Immature natural killer cell (primary cell): ENCODE results near the gene NQO1. TPM values are rescaled to one million over a fixed set of nuclear protein-coding genes. Genes with fewer than 3 reads are reported as not detected.

Experiments used
- DNase-seq, 3 donors: peaks; one replicate each; pipeline ENCODE4 v3.0.0; 2022; ENCODE audit warnings: mixed read lengths in 1 of 3
- H3K27ac Mint-ChIP-seq, 6 donors: one replicate each; pipeline ENCODE4 v1.8.0; 2020; ENCODE audit warnings: mixed read lengths in 6 of 6, mild to moderate bottlenecking in 5 of 6, inconsistent platforms in 4 of 6, moderate library complexity in 3 of 6
- H3K27me3 Mint-ChIP-seq, 3 donors: one replicate each; pipeline ENCODE4 v1.8.0; 2020 to 2021; ENCODE audit warnings: low read depth in 3 of 3, mild to moderate bottlenecking in 3 of 3, mixed read lengths in 3 of 3, moderate library complexity in 3 of 3, inconsistent platforms in 1 of 3
- H3K36me3 Mint-ChIP-seq, 3 donors: one replicate each; pipeline ENCODE4 v1.8.0; 2020; ENCODE audit warnings: mixed read lengths in 3 of 3, inconsistent platforms in 2 of 3, mild to moderate bottlenecking in 2 of 3
- H3K4me1 Mint-ChIP-seq, 2 donors: one replicate each; pipeline ENCODE4 v1.8.0; 2020; ENCODE audit warnings: inconsistent platforms in 2 of 2, mild to moderate bottlenecking in 2 of 2, mixed read lengths in 2 of 2, moderate library complexity in 1 of 2
- H3K4me3 Mint-ChIP-seq, 5 donors: one replicate each; pipeline ENCODE4 v1.8.0; 2020; ENCODE audit warnings: mild to moderate bottlenecking in 5 of 5, mixed read lengths in 5 of 5, inconsistent platforms in 3 of 5, moderate library complexity in 3 of 5
- H3K9me3 Mint-ChIP-seq, 6 donors: one replicate each; pipeline ENCODE4 v1.8.0; 2020; ENCODE audit warnings: mild to moderate bottlenecking in 6 of 6, mixed read lengths in 6 of 6, inconsistent platforms in 4 of 6, moderate library complexity in 3 of 6
- polyA plus RNA-seq, 3 donors: library from polyadenylated mRNA; unstranded; fragments of 300-500 nt; fragmentation: Illumina TruSeq; gene quantifications; one replicate each; pipeline ENCODE4 v1.2.3, GENCODE V29; 2021

The NQO1 gene
- polyA plus RNA-seq, 3 donors from 2014 or later: 12.8 to 14.6 (median 13.3) TPM

DNA sequence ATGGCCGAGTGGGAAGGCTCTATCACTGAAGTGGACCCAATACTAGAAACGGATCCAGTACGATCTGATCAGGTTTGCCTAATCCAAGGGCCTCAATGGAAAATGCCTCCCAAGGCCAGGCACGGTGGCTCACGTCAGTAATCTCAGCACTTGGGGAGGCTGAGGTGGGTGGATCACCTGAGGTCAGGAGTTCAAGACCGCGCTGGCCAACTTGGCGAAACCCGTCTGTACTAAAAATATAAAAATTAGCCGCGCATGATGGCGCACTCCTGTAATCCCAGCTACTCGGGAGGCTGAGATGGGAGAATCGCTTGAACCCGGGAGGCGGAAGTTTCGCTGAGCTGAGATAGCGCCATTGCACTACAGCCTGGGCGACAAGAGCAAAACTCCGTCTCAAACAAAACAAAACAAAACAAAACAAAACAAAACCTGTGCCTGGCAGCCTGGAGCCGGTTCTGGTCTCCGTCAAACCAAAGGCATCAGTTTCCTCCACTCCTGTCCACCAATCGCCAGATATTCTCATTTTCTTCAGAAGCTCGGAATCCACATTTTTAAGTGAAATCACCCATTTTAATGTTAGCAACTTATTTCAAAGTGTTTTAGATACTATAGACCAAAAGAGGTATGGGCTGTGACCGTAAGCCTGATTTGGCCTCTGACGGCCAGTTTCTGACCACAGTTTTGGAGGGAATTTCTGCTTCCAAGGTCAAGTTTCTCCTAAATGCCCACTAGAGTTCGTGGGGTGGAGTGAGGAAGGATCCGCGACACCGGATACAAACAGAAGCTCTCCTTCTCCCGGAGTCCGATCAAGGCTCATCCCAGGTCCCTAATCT is 664 bp downstream of the NQO1 start:
- DNase-seq: no peak
- Mint-ChIP-seq H3K4me3 (peak overlapping the region; percentile 92 to 97 (median 94)), H3K27ac (peak overlapping the region; percentile 89 to 94 (median 93)), H3K36me3 (peaks cover 0 to 4% (median 0%) of the 10 kb centered on the region in 3 donors), H3K9me3 (no peaks in the 10 kb centered on the region), H3K4me1 (peaks cover 28 to 33% of the 10 kb centered on the region in 2 donors), H3K27me3 (peaks cover 4 to 10% (median 10%) of the 10 kb centered on the region in 3 donors)

DNA sequence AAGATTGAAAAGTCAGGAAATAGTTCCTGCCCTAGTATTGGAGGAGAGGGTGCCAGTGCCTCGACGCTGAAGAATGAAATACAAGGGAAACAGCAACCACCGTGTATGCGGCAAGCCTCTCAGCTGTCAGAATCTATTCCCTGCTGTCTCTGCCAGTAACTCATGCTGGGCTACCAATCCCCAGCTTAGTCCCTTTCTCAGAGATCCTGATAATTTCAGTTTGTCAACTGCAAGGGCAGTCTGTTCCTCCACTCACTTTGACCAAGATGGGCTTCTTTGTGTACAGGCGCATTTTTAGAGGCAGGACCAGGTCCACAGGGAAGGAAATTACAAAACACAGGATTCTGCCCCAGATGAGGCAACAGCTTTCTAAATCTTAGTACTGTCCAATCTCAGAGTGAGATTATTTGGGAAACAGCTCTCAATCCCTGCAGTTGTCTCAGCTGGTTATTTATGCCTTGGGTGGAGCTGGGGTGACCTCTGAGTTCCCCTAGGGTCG is 1.3 kb downstream of the NQO1 start:
- H3K36me3 Mint-ChIP-seq: peaks cover 0 to 4% (median 0%) of the 10 kb centered on the region in 3 donors
- peak overlapping the region; percentile 24 to 89 (median 66) for H3K27ac Mint-ChIP-seq
- H3K4me1 Mint-ChIP-seq: peaks cover 28 to 33% of the 10 kb centered on the region in 2 donors
- no peak for DNase-seq
- H3K27me3 Mint-ChIP-seq: peaks cover 4 to 10% (median 10%) of the 10 kb centered on the region in 3 donors
- H3K4me3 Mint-ChIP-seq: peak overlapping the region; percentile 33 to 96 (median 50)
- no peaks in the 10 kb centered on the region for H3K9me3 Mint-ChIP-seq

DNA sequence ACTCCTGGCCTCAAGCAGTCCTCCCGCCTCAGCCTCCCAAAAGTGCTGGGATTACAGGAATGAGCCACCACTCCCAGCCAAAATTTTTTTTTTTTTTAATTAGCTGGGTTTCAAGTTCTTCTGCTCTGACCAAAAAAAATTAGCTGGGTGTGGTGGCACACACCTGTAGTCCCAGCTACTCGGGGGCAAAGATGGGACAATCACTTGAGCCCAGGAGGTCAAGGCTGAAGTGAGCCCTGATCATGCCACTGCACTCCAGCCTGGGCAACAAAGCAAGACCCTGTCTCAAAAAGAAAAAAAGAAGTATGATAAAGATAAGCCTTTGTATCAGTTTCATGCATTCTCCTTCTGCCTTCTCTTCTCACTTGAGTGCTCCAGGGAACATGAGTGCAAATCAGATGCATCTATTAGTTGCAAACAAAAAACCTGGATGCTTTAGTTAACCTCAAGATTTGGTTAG is 1.9 kb downstream of the NQO1 start:
- peaks cover 4 to 10% (median 10%) of the 10 kb centered on the region in 3 donors for H3K27me3 Mint-ChIP-seq
- H3K4me1 Mint-ChIP-seq: peaks cover 28 to 33% of the 10 kb centered on the region in 2 donors
- peak overlapping the region in 2 of 6 donors; percentile 60 to 72 for H3K27ac Mint-ChIP-seq
- H3K36me3 Mint-ChIP-seq: no peaks in the 10 kb centered on the region
- DNase-seq: no peak
- H3K9me3 Mint-ChIP-seq: no peaks in the 10 kb centered on the region
- peak overlapping the region in 2 of 5 donors; percentile 59 to 96 for H3K4me3 Mint-ChIP-seq

DNA sequence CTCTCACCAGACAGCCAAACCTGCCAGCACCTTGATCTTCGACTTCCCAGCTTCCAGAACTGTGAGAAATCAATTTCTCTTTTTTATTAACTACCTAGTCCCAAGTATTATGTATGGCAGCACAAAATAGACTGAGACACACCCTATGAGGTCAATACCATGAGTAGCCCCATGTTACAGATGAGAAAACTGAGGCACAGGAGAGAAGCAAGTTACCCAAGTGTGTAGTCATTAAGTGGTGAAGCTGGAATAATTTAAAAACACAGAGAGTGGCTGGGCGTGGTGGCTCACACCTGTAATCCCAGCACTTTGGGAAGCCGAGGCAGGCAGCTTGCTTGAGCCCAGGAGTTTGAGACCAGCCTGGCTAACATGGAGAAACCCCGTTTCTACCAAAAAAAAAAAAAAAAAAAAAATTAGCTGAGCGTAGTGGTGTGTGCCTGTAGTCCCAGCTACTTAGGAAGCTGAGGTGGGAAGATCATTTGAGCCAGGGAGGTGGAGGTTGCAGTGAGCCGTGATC is 4.9 kb downstream of the NQO1 start:
- H3K27ac Mint-ChIP-seq: peak overlapping the region in 1 of 6 donors; percentile 33
- no peak overlapping the region for H3K4me3 Mint-ChIP-seq
- no peak for DNase-seq
- peaks cover 0 to 7% (median 6%) of the 10 kb centered on the region in 3 donors for H3K36me3 Mint-ChIP-seq
- H3K9me3 Mint-ChIP-seq: no peaks in the 10 kb centered on the region
- H3K27me3 Mint-ChIP-seq: peaks cover 3 to 4% (median 4%) of the 10 kb centered on the region in 3 donors
- H3K4me1 Mint-ChIP-seq: peaks cover 16 to 18% of the 10 kb centered on the region in 2 donors

DNA sequence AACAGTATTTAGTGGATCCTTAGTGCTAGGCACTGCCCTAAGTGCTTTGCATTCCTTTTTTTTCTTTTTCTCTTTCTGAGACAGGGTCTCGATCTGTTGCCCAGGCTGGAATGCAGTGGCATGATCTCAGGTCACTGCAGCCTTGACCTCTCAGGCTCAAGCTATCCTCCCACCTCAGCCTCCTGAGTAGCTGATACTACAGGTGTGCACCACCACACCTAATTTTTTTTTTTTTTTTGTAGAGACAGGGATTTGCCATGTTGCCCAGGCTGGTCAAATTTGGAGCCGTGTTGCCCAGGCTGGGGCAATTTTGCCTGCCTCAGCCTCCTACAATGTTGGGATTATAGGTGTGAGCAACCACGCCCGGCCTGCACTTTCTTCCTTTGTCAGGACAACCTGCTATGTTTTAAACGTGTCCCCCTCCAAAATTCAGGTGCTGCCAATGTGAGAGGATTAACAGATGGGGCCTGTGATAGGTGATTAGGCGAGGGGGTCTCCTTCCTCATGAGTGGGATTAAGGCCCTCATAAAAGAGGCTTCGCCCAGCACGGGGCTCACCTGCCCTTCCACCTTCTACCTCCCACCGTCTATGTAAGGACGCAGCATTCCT is 5.4 kb downstream of the NQO1 start:
- H3K4me1 Mint-ChIP-seq: peaks cover 11 to 12% of the 10 kb centered on the region in 2 donors
- H3K27ac Mint-ChIP-seq: peak overlapping the region in 1 of 6 donors; percentile 33
- DNase-seq: no peak
- H3K9me3 Mint-ChIP-seq: no peaks in the 10 kb centered on the region
- peaks cover 0 to 7% (median 6%) of the 10 kb centered on the region in 3 donors for H3K36me3 Mint-ChIP-seq
- H3K27me3 Mint-ChIP-seq: no peaks in the 10 kb centered on the region
- no peak overlapping the region for H3K4me3 Mint-ChIP-seq

DNA sequence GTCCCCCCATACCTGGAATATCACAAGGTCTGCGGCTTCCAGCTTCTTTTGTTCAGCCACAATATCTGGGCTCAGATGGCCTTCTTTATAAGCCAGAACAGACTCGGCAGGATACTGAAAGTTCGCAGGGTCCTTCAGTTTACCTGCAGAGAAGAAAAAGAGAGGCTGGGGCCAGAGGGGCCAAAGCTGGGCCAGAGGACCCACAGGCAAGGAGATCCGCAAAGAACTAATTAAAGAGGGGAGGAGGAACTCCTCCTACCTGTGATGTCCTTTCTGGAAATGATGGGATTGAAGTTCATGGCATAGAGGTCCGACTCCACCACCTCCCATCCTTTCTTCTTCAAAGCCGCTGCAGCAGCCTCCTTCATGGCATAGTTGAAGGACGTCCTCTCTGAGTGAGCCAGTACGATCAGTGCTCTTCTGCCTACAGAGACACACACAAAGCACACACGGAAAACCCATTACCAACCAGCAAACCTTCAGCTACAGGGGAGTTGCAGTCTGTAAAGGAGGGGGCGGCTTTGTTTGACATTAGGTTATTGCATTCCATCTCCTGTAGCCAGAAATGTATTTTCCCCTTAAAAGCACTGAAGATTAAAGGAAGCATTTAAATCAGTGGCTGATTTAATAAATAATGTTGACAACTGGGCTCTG is 8.1 kb downstream of the NQO1 start:
- no peaks in the 10 kb centered on the region for H3K4me1 Mint-ChIP-seq
- H3K36me3 Mint-ChIP-seq: peaks cover 0 to 7% (median 6%) of the 10 kb centered on the region in 3 donors
- no peak for DNase-seq
- H3K4me3 Mint-ChIP-seq: no peak overlapping the region
- no peaks in the 10 kb centered on the region for H3K27me3 Mint-ChIP-seq
- H3K9me3 Mint-ChIP-seq: no peaks in the 10 kb centered on the region
- H3K27ac Mint-ChIP-seq: peak overlapping the region in 1 of 6 donors; percentile 39

DNA sequence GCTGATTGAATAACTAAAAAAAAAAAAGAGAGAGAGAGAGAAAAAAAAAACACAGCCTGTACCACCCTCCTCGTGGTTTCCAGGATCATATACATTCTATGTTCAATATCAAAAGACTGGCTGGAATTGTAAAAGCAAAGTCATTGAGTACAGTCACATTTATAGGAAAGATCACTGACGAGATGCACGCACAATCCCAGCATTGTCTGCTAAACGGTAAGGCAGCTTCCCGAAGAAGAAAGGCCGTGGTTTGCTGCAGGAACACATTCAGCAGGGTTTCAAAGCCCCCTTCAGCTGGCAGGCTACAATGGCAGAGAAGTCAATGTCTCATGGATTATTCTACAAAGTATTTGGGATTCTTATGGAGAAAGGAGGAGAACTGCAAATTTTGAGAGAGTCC is 9.3 kb downstream of the NQO1 start:
- DNase-seq: no peak
- no peak overlapping the region for H3K4me3 Mint-ChIP-seq
- no peaks in the 10 kb centered on the region for H3K27me3 Mint-ChIP-seq
- peaks cover 0 to 9% (median 7%) of the 10 kb centered on the region in 3 donors for H3K36me3 Mint-ChIP-seq
- H3K27ac Mint-ChIP-seq: no peak overlapping the region
- H3K9me3 Mint-ChIP-seq: no peaks in the 10 kb centered on the region
- H3K4me1 Mint-ChIP-seq: no peaks in the 10 kb centered on the region

DNA sequence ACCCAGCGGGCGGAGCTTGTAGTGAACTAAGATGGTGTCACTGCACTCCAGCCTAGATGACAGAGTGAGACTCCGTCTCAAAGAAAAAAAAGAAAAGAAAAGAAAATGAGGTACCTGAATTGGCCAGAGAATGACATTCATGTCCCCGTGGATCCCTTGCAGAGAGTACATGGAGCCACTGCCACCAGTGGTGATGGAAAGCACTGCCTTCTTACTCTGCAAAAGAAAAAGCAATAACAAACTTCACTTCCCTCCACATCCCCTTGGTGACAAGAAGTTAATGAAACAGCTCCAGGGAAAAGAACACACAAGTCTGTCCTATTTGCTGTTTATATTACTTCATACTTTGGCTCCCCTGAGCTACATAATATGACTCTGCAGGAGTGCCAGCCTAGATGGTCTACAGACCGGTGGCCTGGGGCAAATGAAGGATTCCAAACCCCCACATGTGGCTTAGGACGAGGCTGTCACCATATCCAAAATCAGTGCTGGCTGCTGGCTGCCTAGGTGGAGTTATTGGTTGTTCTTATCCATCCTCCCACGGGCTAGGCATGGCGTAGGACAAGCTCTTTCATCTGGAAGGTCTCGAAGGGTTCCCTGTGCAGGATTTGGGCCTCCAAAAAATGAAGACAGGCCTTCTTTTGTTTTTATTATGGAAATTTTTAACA is 13.3 kb downstream of the NQO1 start:
- Mint-ChIP-seq H3K36me3 (peaks cover 0 to 10% (median 6%) of the 10 kb centered on the region in 3 donors), H3K27me3 (peaks cover 0 to 3% (median 0%) of the 10 kb centered on the region in 3 donors), H3K27ac (no peak overlapping the region), H3K9me3 (no peaks in the 10 kb centered on the region), H3K4me1 (peaks cover 3 to 7% of the 10 kb centered on the region in 2 donors), H3K4me3 (no peak overlapping the region)
- no peak for DNase-seq

DNA sequence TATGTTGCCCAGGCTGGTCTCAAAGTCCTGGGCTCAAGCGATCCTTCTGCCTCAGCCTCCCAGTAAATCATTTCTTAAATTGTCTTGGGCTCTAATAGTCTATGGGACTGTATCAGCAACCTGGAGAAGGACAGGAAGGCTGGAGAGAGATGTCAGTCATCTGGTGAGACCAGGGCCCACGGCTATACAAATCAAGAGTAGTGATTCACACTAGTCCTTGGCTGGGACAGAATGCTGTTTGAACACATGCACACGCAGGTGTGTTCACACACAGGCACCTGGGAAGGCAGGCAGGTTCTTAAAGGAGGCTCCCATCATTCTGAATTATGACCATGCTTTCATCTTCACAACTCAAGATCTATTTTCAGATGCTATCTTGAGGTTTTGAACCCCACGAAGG is 14.1 kb downstream of the NQO1 start:
- Mint-ChIP-seq H3K9me3 (no peaks in the 10 kb centered on the region), H3K27ac (no peak overlapping the region), H3K36me3 (peaks cover 0 to 7% (median 3%) of the 10 kb centered on the region in 3 donors), H3K27me3 (peaks cover 0 to 3% (median 0%) of the 10 kb centered on the region in 3 donors), H3K4me1 (peaks cover 3 to 7% of the 10 kb centered on the region in 2 donors), H3K4me3 (no peak overlapping the region)
- DNase-seq: no peak

DNA sequence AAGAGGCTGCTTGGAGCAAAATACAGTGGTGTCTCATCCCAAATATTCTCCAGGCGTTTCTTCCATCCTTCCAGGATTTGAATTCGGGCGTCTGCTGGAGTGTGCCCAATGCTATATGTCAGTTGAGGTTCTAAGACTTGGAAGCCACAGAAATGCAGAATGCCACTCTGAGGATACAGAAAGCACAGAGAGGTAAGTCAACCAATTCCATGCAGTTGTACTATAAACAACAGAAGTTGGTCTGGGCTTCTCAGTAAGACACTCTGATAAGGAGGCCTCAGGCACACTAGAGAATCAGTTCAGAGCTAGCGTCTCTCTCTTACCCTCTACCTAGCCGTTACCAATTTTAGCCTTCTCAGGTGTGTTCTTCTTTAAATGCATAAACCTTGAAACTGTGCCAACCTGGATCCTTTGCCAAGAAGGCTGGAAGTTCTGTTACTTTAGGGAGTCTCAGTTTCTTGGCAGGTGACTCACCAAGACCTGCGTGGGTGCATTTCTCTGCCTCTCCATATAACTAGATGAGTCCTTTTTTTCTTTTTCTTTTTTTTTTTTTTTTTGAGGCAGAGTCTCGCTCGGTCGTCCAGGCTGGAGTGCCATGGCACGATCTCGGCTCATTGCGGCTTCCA is 15.1 kb downstream of the NQO1 start:
- no peak for DNase-seq
- no peaks in the 10 kb centered on the region for H3K9me3 Mint-ChIP-seq
- H3K4me1 Mint-ChIP-seq: peaks cover 3 to 7% of the 10 kb centered on the region in 2 donors
- H3K36me3 Mint-ChIP-seq: peaks cover 0 to 7% (median 0%) of the 10 kb centered on the region in 3 donors
- H3K27ac Mint-ChIP-seq: no peak overlapping the region
- peaks cover 0 to 4% (median 0%) of the 10 kb centered on the region in 3 donors for H3K27me3 Mint-ChIP-seq
- H3K4me3 Mint-ChIP-seq: no peak overlapping the region

DNA sequence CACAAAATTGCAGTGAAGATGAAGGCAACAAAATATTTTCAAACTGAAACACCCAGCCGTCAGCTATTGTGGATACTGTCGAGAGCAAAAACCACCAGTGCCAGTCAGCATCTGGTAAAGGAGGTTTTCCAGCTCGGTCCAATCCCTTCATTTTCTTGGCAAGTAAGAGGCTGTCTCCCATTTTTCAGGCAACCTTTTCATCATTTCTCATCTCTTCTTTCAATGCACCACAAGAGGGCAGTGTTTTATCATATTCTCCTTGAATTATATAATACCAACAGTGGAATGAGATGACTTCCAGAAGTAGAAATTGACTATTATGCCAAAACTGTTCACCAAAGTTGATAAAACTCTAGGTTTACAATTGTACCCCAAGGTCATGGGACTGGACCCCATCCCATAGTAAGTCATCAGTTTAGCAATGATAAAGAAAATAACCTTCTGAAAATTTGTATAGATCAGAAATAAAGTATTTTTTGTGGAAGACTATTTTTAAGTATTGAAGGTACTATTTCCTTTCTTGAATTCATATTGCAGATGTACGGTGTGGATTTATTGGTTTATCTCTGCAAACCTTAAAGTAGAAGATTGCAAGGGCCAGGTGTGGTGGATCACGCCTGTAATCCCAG is 16.8 kb downstream of the NQO1 start:
- peaks cover 0 to 7% (median 0%) of the 10 kb centered on the region in 3 donors for H3K36me3 Mint-ChIP-seq
- H3K27ac Mint-ChIP-seq: peak overlapping the region; percentile 1 to 43 (median 20)
- peaks cover 0 to 5% (median 0%) of the 10 kb centered on the region in 3 donors for H3K27me3 Mint-ChIP-seq
- DNase-seq: peak; percentile 51 to 63 (median 57)
- H3K4me1 Mint-ChIP-seq: peaks cover 3 to 7% of the 10 kb centered on the region in 2 donors
- H3K9me3 Mint-ChIP-seq: no peaks in the 10 kb centered on the region
- no peak overlapping the region for H3K4me3 Mint-ChIP-seq
